Lower leg skin (tissue), 3 donors: ENCODE results near the gene HTR7.

ENCODE experiments used
- POLR2A ChIP-seq, 2 donors: fragments of 450-650 bp; IDR thresholded peaks; one replicate each; pipeline ENCODE4 v1.6.1; 2016 to 2017; ENCODE audit warnings: antibody characterized with exemption in 2 of 2, mild to moderate bottlenecking in 1 of 2, moderate library complexity in 1 of 2
- TF ChIP-seq, protein P1 (sequence below), 3 donors: fragments of 450-650 bp; IDR thresholded peaks; one replicate each; pipeline ENCODE4 v1.5.1; 2016; ENCODE audit warnings: antibody characterized with exemption in 3 of 3, mild to moderate bottlenecking in 3 of 3, moderate library complexity in 2 of 3

DNA sequence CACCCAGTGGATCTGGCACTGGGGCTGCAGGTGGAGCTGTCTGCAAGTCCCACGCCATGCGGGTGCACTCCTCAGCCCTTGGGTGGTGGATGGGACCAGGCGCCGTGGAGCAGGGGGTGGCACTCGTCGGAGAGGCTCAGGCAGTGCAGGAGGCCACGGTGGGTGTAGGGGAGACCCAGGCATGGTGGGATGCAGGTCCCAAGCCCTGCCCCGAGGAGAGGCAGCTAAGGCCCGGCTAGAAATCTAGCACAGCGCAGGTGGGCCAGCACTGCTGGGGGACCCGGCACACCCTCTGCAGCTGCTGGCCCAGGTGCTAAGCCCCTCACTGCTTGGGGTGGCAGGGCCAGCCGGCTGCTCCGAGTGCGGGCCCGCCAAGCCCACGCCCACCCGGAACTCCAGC lies 25.7 kb downstream of the HTR7 start:
- TF ChIP-seq, protein P1, sequence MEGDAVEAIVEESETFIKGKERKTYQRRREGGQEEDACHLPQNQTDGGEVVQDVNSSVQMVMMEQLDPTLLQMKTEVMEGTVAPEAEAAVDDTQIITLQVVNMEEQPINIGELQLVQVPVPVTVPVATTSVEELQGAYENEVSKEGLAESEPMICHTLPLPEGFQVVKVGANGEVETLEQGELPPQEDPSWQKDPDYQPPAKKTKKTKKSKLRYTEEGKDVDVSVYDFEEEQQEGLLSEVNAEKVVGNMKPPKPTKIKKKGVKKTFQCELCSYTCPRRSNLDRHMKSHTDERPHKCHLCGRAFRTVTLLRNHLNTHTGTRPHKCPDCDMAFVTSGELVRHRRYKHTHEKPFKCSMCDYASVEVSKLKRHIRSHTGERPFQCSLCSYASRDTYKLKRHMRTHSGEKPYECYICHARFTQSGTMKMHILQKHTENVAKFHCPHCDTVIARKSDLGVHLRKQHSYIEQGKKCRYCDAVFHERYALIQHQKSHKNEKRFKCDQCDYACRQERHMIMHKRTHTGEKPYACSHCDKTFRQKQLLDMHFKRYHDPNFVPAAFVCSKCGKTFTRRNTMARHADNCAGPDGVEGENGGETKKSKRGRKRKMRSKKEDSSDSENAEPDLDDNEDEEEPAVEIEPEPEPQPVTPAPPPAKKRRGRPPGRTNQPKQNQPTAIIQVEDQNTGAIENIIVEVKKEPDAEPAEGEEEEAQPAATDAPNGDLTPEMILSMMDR (IDR thresholded peaks at IDR 0.05) = no peak
- TF ChIP-seq POLR2A (IDR thresholded peaks at IDR 0.05) = no peak
